ENCODE data around the gene CDYL2.

Gene CDYL2

GRCh38 chr16:80703131-80704071 is 101.0 kb downstream of the CDYL2 start:
- DNase-seq, result no peak

DNA sequence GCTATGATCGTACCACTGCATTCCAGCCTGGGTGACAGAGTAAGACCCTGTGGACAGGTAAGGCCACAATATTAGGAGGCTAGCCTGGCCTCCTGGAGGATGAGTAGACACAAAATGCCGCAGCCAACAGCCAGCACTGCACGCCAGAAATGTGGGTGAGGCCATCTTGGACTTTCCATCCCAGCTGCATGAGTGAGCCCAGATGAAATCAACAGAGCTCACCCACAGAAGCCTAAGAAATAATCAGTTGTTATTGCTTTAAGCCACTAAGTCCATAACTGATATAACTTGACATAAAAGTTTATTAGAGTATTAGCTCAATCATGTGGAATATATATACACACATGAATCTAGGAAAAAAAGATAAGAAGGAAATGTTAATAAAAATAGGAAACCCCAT is 101.7 kb downstream of the CDYL2 start:
- DNase-seq, result no peak

DNA sequence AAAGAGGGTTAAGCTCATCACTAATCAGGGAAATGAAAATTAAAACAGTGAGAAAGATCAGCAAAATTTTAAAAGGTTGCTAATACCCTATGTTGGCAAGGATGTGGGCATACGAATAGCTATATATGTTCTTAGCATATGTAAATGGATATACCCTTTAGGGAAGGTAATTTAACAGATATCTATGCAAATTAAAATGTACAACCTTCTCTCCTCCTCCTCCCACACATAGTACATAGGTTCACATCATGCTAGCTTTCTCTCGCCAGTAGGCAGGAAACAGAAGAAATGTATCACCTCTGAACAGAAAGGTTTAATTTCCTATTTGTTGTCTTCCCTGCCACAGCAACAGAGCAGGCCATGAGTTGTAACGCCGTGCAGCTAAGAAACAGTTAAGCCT is 103.8 kb downstream of the CDYL2 start:
- DNase-seq, result no peak

- DNase-seq, result no peak
These were observed 109.4 kb downstream of the CDYL2 start for GRCh38 chr16:80695020-80695419.

GRCh38 chr16:80693553-80693952 is 110.8 kb downstream of the CDYL2 start:
- no peak for DNase-seq

GRCh38 chr16:80692270-80692669 is 112.1 kb downstream of the CDYL2 start:
- DNase-seq, result no peak

DNA sequence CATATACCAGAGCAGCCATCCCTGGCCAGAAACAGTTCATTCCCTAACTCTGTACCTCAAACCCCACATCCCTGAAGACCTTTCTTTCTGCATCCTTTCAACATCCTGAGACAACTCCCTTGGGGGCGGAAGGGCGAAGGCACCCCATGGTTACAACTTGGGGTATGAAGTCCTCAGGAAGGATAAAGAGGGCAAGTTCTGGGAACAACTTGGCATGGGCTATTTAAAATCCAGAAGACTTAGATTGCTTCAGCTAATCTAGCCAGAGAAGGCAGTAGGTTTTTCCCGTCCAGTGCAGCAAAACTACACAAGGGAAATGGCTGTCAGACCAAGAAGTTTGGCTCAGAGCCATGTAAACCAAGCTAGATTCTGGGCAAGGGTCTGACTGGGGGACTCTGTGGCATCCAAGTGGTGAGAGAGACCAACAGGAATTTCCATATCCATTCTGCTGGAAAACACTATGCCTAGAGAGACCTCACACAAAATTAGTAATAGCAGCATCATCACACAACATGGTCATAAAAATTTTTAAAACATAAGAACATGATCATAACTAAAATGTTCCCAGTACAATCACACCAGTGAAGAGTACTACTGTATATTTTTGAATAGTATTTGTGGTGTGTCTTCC is 113.2 kb downstream of the CDYL2 start:
- no peak for DNase-seq

- no peak for DNase-seq
These were observed 114.9 kb downstream of the CDYL2 start for GRCh38 chr16:80689487-80689886.

DNA sequence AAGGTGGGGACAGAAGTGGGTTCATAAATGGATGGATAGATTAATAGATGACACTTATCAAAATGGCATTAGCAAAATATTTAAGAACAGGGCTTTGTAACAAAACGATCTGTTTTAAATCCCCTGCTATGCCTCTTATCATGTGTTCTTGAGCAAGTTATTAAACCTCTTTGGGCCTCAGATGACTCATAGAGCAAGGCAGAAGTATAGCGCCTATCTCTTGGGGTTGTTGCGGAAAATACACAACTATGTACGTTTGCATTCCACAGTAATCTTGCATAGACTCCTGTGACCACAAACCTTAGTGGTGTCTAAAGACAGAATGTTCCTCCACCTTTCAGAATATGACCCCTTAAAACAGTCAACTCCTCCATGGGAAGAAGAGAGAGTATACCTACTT is 116.8 kb downstream of the CDYL2 start:
- no peak for DNase-seq

- no peak for DNase-seq
These were observed 119.5 kb downstream of the CDYL2 start for GRCh38 chr16:80684906-80685305.

GRCh38 chr16:80684136-80684765 is 120.1 kb downstream of the CDYL2 start:
- no peak for DNase-seq

GRCh38 chr16:80683646-80684045 is 120.8 kb downstream of the CDYL2 start:
- DNase-seq, result no peak

DNA sequence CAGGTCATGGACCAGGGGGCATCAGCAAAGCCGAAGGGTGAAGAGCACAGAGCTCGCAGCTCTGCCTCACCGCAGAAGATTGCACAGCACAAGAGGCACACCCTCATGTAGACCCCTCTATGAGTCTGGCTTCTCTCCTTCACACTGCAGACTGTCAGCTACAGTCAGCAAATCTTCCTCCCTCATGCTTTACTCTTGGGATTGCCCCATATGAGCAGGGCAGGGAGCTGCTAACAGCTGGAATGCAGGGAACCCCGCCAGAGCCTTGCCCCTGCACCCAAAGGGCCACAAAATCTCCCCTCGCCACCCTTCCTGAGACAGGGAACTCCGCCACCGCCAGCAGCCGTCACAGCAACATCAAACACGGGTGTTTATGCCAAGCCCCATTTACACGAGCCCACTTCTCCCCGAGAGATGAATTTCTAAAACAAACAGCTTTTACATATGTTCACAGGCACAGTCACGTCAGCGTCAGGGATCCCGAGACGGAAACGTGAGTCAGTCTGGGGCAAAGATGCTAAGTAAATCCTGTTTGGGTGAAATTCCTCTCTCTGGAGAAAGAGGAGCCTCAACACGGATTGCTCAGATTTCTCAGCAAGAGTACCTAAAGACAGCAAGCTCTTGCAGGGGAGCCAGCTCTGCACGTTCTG is 121.9 kb downstream of the CDYL2 start:
- no peak for DNase-seq

- no peak for DNase-seq
These were observed 123.0 kb downstream of the CDYL2 start for GRCh38 chr16:80681436-80681835.

GRCh38 chr16:80680839-80681238 is 123.6 kb downstream of the CDYL2 start:
- no peak for DNase-seq

GRCh38 chr16:80680046-80680445 is 124.4 kb downstream of the CDYL2 start:
- DNase-seq, result no peak

DNA sequence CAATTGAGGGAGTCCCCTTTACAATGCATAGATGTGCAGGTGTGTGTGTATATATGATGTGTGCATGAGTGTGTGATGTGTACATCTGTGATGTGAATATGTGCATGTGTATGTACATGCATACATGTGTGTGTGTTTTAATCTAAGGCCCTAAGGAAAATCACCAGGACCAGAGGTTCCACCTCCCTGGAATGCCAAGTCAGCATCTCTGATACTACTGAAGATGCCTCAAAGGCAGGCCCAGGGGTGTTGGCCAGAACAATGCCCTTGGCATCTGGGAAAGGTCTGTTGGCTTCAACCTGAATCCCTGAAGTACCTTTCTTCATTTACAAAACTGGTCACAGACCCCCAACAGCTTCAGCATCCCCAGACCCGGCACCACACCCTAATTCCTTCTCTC is 129.5 kb downstream of the CDYL2 start:
- no peak for DNase-seq

GRCh38 chr16:80672379-80672778 is 132.0 kb downstream of the CDYL2 start:
- no peak for DNase-seq

GRCh38 chr16:80671281-80671849 is 133.0 kb downstream of the CDYL2 start:
- DNase-seq, result no peak

GRCh38 chr16:80670170-80670865 is 134.1 kb downstream of the CDYL2 start:
- DNase-seq, result no peak

- no peak for DNase-seq
These were observed 134.7 kb downstream of the CDYL2 start for GRCh38 chr16:80669673-80670072.

- DNase-seq, result no peak
These were observed 136.5 kb downstream of the CDYL2 start for GRCh38 chr16:80667925-80668324.

DNA sequence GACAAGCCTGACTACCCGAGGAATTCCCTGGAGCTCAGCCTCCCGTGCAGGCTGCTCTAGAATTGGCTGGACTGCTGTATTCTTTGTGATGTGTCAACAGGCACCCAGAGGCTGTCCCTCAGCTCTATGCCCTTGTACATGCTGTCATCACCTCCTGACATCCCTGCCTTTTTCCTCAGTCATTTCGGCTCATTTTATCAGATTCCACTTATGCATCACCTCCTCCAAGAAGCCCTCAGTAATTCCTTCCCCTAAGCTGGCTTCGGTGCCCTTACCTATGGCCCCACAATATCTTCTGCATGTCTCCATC is 137.2 kb downstream of the CDYL2 start:
- no peak for DNase-seq
